ENCODE data around the gene CSNK1A1. TPM values are rescaled to one million over a fixed set of nuclear protein-coding genes. Genes with fewer than 3 reads are reported as not detected.
"Not testable (repeated sequence)": the region's sequence is repeated elsewhere in the genome, so short reads cannot be mapped to it uniquely, and the experiment has no call there.

The CSNK1A1 gene
- polyA plus RNA-seq, 2 of the 4 experiments (the other 2 are of a cell fraction), result 123 to 218 TPM

GRCh38 chr5:149596712-149597111 is 45.5 kb upstream of the CSNK1A1 start:
- H3K9me3 ChIP-seq, result no peaks in the 10 kb centered on the region
- ATAC-seq (no peak), FAIRE-seq (no peak), DNase-seq (ENCODE audit: low read depth in 1 of 2, low spot score in 1 of 2) (no peak)
- TF ChIP-seq EHMT2 (IDR thresholded peaks at IDR 0.05; ENCODE audit: low read depth) (no peak), NPAS2 (CRISPR knock-in tag; IDR thresholded peaks at IDR 0.05; ENCODE audit: borderline replicate concordance) (no peak), ZC3H11A (IDR thresholded peaks at IDR 0.05) (no peak), JUNB (IDR thresholded peaks at IDR 0.05) (no peak), KDM1A (IDR thresholded peaks at IDR 0.05; ENCODE audit: low read depth) (no peak), RCOR1 (IDR thresholded peaks at IDR 0.05; ENCODE audit: low read depth, low read length) (no peak)
- TF ChIP-seq, protein P1, sequence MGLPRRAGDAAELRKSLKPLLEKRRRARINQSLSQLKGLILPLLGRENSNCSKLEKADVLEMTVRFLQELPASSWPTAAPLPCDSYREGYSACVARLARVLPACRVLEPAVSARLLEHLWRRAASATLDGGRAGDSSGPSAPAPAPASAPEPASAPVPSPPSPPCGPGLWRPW (IDR thresholded peaks at IDR 0.05), result no peak
- ChIA-PET CTCF (interaction anchor here (1.1 to 3.0 kb wide), 8 partner anchors 9 to 276 kb away, joined by 3 to 19 read pairs (median 6); partner anchors contain the start of gene ARHGEF37), POLR2A (no interaction called here)
- no peak overlapping the region for H3K27ac ChIP-seq
- 98% methylated on average over 2 of the region's 2 CpGs for WGBS (ENCODE audit: missing lambda C conversion rate)
- no peak overlapping the region for H3K4me3 ChIP-seq
- peaks cover 8% of the 10 kb centered on the region; the same call in 2 of the 3 replicates for H3K4me1 ChIP-seq
- no peak overlapping the region for H3K4me2 ChIP-seq

DNA sequence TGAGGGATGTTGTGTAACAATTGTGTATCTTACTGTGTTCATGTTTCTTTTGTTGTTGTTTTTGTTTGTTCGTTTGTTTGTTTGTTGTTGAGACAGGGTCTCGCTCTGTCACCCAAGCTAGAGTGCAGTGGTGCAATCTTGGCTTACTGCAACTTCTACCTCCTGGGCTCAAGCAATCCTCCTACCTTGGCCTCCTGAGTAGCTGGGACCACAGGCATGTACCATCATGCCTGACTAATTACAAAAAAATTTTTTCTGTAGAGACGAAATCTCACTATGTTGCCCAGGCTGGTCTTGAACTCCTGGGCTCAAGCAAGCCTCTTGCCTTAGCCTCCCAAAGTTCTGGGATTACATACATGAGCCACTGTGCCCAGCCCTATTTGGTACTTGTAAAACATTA is 43.9 kb upstream of the CSNK1A1 start:
- H3K4me3 ChIP-seq; DNase-seq (ENCODE audit: low read depth in 1 of 2, low spot score in 1 of 2); H3K27ac ChIP-seq; ATAC-seq; H3K4me1 ChIP-seq; FAIRE-seq; H3K4me2 ChIP-seq; POLR2A ChIA-PET; H3K9me3 ChIP-seq: not testable (repeated sequence)
- 42% methylated on average over 3 of the region's 3 CpGs for WGBS (ENCODE audit: missing lambda C conversion rate)
- CTCF ChIA-PET, result interaction anchor here (0.6 to 2.8 kb wide), 3 partner anchors 14 to 23 kb away, joined by 3 to 17 read pairs (median 10); no protein-coding TSS in a partner anchor

GRCh38 chr5:149594206-149594895 is 43.1 kb upstream of the CSNK1A1 start:
- ChIA-PET CTCF (interaction anchor here (1.3 to 2.8 kb wide), 3 partner anchors 15 to 73 kb away, joined by 3 to 17 read pairs (median 10); no protein-coding TSS in a partner anchor), POLR2A (no interaction called here)
- ATAC-seq (no peak), FAIRE-seq (no peak), DNase-seq (ENCODE audit: low read depth in 1 of 2, low spot score in 1 of 2) (no peak)
- Histone ChIP-seq H3K4me3 (no peak overlapping the region), H3K27ac (no peak overlapping the region), H3K4me2 (no peak overlapping the region), H3K4me1 (peaks cover 8% of the 10 kb centered on the region; the same call in 2 of the 3 replicates), H3K9me3 (no peaks in the 10 kb centered on the region)
- no peak for TF ChIP-seq BCL3 (IDR thresholded peaks at IDR 0.05)
- TF ChIP-seq HMGXB4 (CRISPR knock-in tag; IDR thresholded peaks at IDR 0.05; ENCODE audit: borderline replicate concordance), result no peak
- no peak for TF ChIP-seq RFX5 (IDR thresholded peaks at IDR 0.05)
- no peak for TF ChIP-seq JUNB (IDR thresholded peaks at IDR 0.05)
- no peak for TF ChIP-seq ZC3H11A (IDR thresholded peaks at IDR 0.05)
- no peak for TF ChIP-seq HDAC2 (IDR thresholded peaks at IDR 0.05)
- no peak for TF ChIP-seq ELK1 (IDR thresholded peaks at IDR 0.05; ENCODE audit: low read depth, low read length)
- TF ChIP-seq HOXB5 (CRISPR knock-in tag; IDR thresholded peaks at IDR 0.05), result no peak
- TF ChIP-seq HOXB13 (CRISPR knock-in tag; IDR thresholded peaks at IDR 0.05; ENCODE audit: low read depth), result no peak
- TF ChIP-seq KDM1A (IDR thresholded peaks at IDR 0.05; ENCODE audit: low read depth), result no peak
- TF ChIP-seq PBX3 (IDR thresholded peaks at IDR 0.05), result no peak
- TF ChIP-seq POLR2A (IDR thresholded peaks at IDR 0.05; ENCODE audit: low read length), result no peak
- TF ChIP-seq FOSB (CRISPR knock-in tag; IDR thresholded peaks at IDR 0.05), result no peak
- no peak for TF ChIP-seq NR3C1 (IDR thresholded peaks at IDR 0.05)
- no peak for TF ChIP-seq KDM5A (IDR thresholded peaks at IDR 0.05)
- TF ChIP-seq EHF (CRISPR knock-in tag; IDR thresholded peaks at IDR 0.05), result no peak
- TF ChIP-seq, protein P1 (IDR thresholded peaks at IDR 0.05), result no peak
- WGBS (ENCODE audit: missing lambda C conversion rate), result 77% methylated on average over 5 of the region's 5 CpGs

All from A549 (cell line).